ENCODE data around the gene GPR143.

The GPR143 gene

DNA sequence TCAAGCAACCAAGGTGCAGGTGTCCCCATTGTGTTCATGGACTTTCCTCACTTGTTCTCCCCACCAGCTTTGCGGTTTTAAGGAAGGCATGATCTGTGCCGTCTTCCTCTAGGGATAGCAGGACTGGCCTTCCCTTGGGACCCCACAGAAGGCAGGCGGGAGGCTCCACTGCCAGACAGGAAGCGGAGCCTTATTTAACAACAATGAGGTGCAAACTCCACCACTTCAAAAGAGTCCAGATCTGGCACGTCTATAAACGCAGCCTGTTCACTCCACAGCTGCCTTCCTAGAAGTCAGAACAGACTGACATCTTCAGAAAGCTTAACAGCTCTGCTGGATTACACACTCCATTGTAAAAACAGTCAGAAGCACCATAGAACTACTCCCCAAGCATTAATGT, 1.7 kb upstream of the GPR143 start:
- no peak for DNase-seq

- DNase-seq, result no peak
Measured at GRCh38 chrX:9765072-9765736, 443 bp downstream of the GPR143 start.

DNA sequence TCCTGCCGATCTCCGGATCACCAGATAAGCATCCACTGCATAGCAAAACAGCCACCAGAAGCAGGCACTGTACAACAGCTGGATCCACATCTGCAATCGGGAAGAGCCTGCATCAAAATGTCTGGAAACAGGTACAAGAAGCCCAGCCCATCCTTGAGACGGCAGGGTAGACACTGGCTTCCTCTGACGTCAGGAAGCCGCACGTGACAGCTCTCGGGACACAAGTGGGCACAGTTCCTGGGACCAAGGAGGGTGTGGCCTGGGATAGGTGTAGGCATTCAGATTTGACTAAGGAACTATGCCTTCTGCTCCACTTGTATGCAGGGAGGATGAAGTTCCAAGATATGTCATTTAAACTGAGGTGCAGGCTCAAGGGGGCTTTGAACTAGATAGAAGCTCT, 6.3 kb downstream of the GPR143 start:
- no peak for DNase-seq

DNA sequence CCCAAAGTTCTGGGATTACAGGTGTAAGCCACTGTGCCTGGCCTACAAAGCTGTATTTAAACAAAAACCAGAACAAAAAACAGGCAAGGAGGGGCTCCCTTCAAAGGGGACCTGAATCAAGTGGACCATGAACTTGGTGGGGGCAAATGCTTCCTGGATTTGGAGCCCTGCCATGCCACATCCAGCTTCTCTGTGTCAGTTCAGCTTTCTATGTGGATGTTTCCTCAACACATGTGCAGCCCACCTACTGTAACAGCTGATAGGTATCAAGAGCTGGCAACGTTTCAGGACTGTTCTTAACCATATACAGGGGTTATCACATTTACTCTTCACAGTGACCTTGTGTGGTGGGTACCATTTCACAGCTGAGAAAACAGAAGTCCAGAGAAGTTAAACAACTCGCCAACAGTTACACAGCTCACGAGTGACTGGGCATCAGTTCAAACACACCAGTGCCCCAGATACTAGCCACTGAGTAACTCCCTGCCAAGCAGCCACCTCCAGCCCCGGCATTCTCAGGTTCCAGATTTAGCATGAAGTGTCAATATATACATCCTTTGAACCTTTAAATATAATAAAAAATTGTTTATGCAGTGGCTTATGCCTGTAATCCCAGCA, 7.5 kb downstream of the GPR143 start:
- DNase-seq, result no peak

GRCh38 chrX:9757366-9757765, 8.3 kb downstream of the GPR143 start:
- DNase-seq, result no peak

DNA sequence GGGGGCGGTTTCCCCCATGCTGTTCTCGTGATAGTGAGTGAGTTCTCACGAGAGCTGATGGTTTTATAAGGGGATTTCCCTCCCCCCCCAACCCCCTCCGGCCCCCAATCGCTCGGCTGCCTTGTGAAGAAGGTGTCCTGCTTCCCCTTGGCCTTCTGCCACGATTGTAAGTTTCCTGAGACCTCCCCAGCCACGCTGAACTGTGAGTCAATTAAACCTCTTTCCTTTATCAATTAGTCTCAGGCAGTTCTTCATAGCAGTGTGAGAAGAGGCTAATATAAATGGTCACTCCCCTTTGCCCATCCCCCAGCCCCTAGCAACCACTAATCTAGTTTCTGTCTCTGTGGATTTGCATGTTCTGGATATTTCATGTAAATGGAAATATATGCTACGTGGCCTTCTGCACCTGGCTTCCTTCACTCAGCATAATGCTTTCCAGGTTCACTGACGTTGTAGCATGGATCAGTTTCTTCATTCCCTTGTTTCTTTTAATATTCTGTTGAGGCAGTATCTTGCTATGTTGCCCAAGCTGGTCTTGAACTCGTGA, 16.4 kb downstream of the GPR143 start:
- no peak for DNase-seq

- DNase-seq, result no peak
Measured at GRCh38 chrX:9747644-9748043, 18.0 kb downstream of the GPR143 start.

DNA sequence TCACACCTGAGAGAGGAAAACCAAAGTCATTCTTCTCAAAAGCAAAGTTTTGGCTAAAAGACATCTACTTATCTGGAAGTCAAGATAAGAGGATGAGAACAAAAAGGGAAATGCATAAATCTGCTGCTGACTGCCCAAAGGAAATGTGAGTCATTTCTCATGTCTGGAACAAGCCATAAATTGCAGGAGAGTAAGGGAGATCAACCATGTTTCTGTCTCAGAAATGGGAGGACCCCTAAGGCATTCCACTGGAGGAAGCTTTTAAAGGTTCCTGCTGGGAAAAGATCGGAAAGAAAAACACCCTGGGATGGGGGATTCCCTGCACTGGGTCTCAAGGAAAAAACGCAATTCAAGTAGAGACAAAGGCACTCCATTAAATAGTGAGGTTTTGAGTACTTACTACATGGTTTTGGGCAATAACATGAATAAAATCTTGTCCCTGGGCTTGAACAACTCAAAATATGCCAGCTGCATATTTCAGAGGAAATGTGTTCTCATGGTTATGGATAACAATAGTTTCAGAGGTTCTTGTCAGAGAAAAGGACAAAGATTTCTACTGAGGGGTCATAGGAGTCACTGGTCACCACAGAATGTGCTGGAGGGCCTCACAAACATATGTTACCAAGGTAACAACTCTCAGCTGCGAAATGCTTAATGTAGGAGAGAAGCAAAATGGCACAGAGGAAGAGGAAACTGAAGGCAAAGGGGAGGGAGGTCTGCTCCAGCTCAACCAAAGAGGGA, 19.3 kb downstream of the GPR143 start:
- DNase-seq, result no peak

- DNase-seq, result no peak
Measured at GRCh38 chrX:9745417-9746115, 20.1 kb downstream of the GPR143 start.

DNA sequence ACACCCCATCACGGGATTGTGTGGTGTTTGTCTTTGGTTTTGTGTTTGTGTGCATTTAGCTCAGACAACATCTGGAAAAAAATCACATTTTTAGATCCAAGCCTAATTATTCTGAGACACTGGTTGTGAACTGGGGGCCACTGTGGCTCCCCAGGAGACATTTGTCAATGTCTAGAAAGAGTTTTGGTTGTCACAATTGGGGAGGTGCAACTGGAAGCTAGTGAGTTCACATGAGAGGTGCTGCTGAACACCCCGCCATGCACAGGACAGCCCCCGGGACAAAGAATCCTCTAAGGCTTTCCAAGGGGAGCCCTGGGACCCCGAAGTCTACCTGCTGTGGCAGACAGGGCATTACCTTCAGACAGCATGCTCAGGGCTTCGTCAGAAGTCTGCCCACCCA, 26.5 kb downstream of the GPR143 start:
- DNase-seq, result no peak

GRCh38 chrX:9738151-9738550, 27.5 kb downstream of the GPR143 start:
- DNase-seq, result no peak

- DNase-seq, result no peak
Measured at GRCh38 chrX:9737363-9737762, 28.3 kb downstream of the GPR143 start.

DNA sequence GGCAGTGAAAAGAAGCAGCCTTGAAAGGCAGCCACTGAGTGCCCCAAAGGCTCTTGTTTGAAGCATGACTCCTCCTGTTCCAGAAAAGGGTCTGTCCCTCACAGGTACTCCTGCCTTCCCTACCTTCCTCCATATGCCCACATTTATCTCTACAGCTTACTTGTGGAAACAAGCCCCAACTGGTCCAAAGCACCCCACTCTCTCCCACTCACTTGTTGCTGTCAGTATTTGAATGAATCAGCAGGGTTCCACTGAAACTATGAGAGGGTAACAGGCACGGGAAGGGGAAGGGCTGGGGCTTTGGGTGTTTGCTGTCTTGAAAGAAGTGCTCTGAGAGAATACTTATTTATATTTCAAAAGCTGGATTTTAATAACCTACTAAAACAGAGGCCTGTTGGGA, 34.9 kb downstream of the GPR143 start:
- no peak for DNase-seq

- no peak for DNase-seq
Measured at GRCh38 chrX:9730078-9730477, 35.6 kb downstream of the GPR143 start.

- DNase-seq, result no peak
Measured at GRCh38 chrX:9729171-9729885, 36.3 kb downstream of the GPR143 start.

DNA sequence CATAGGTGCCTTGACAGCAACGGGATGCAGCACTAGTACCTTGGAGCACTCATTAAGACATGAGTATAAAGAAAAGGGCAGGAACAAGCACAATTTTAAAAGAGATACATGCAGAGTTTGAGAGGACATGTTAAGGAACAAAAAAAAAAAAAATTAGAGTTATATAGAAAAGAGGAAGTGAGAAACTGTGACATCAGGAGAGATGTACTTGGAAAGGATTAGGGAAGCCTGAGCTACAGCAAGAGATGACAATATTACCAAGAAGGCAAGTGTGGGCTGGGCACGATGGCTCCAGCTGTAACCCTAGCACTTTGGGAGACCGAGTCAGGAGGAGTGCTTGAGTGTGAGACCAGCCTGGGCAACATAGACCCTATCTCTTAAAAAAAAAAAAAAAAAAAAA, 37.4 kb downstream of the GPR143 start:
- no peak for DNase-seq

DNA sequence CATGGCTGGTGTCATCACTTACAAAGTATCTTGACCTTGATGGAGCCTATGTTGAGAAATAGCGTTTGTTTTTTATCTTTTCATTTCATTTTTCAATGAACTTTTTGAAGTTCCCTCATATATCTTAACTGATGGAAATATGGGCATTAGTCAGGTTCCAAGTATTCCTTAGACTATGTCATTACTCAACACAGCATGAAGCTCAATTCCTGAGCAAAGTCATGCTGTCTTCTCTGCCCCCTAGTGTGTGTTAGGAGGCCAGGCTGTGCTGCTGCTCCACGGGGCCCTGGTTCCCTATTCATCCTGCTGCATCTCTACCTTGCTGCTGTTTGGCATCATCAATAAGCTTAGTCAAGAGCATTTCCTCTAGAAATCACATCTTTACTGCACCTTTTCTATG, 40.9 kb downstream of the GPR143 start:
- no peak for DNase-seq

GRCh38 chrX:9717376-9717775, 48.3 kb downstream of the GPR143 start:
- DNase-seq, result no peak

- no peak for DNase-seq
Measured at GRCh38 chrX:9710332-9710731, 55.3 kb downstream of the GPR143 start.

DNA sequence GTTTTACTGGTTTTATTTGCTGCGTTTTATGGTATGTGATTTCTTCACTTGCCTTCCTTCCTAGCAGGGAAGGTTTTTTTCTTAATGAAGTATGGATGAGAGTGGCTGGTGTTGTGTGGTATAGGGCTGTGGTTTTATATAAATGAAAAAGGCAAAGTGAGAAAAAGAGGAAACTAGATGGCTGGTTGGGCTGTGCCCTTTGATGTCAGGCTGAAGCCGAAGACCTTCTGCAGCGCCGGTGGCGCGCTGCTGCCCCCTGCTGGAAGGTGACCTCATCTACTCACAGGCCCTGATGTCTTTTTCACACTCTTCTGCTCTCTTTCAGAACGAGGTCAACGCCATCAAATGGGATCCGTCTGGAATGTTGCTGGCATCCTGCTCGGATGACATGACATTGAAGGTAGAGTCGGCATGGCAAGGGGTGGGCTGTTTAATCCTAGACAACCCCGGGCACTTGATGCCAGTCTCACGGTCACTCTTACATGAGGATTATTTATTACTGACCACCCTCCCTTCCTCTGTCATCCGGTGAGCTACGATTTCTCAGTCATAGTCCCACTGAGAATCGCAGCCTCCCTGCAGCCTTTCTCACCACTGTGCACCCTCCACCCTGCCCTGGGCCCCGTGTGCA, 56.6 kb downstream of the GPR143 start:
- peak; percentile 46 for DNase-seq

GRCh38 chrX:9708086-9708485, 57.6 kb downstream of the GPR143 start:
- DNase-seq, result no peak

All from NCI-H146 (cell line).